Upper lobe of left lung (tissue), 6 donors: ENCODE results near the gene SGSH. TPM values are rescaled to one million over a fixed set of nuclear protein-coding genes. Genes with fewer than 3 reads are reported as not detected.

ENCODE experiments used
- ATAC-seq, 2 donors: fragments of 200-7000 bp; cut with Tn5 transposase; one replicate each; pipeline ENCODE4 v1.9.1; 2022; ENCODE audit warnings: mild to moderate bottlenecking in 2 of 2, moderate library complexity in 2 of 2; ENCODE audit not compliant: low FRiP score in 2 of 2
- DNase-seq, 2 donors: peaks; one replicate each; pipeline ENCODE4 v3.0.0-alpha.2; 2019 to 2020
- H3K27ac ChIP-seq, 4 donors: fragments of 200-600 bp; sonication (generic); one replicate each; pipeline ENCODE4 v1.5.1; 2016 to 2019
- H3K27me3 ChIP-seq, 4 donors: fragments of 200-600 bp; sonication (generic); one replicate each; pipeline ENCODE4 v1.5.1; 2017 to 2019
- H3K36me3 ChIP-seq, 4 donors: fragments of 200-600 bp; sonication (generic); one replicate each; pipeline ENCODE4 v1.5.1; 2016 to 2019
- H3K4me1 ChIP-seq, 4 donors: fragments of 200-600 bp; sonication (generic); one replicate each; pipeline ENCODE4 v1.5.1; 2018 to 2019
- H3K4me3 ChIP-seq, 4 donors: fragments of 200-600 bp; sonication (generic); one replicate each; pipeline ENCODE4 v1.5.1; 2017 to 2019; ENCODE audit warnings: mild to moderate bottlenecking in 2 of 4, moderate library complexity in 1 of 4
- H3K9me3 ChIP-seq, 4 donors: fragments of 200-600 bp; sonication (generic); one replicate each; pipeline ENCODE4 v1.5.1; 2018 to 2019
- CTCF ChIP-seq, 6 experiments: fragments of 450-650 bp in 4 of 6; fragments of 200-600 bp in 2 of 6; sonication (generic) in 2 of 6; IDR thresholded peaks; one replicate each; pipeline ENCODE4 v1.5.1; 2016 to 2019; ENCODE audit warnings: antibody characterized with exemption in 6 of 6
- EP300 ChIP-seq, 4 donors: sonication (generic); formaldehyde crosslinking; IDR thresholded peaks; one replicate each; pipeline ENCODE4 v1.5.1; 2017; ENCODE audit warnings: antibody characterized with exemption in 4 of 4, control low read depth in 2 of 4
- POLR2A ChIP-seq, 4 donors: fragments of 450-650 bp; IDR thresholded peaks; one replicate each; pipeline ENCODE4 v1.5.1; 2016 to 2017; ENCODE audit warnings: antibody characterized with exemption in 4 of 4, mild to moderate bottlenecking in 2 of 4
- POLR2AphosphoS5 ChIP-seq, 2 donors: sonication (generic); formaldehyde crosslinking; IDR thresholded peaks; one replicate each; pipeline ENCODE4 v1.5.1; 2017; ENCODE audit warnings: antibody characterized with exemption in 2 of 2
- WGBS, 2 donors: methylation state at CpG; one replicate each; pipeline ENCODE4 v1.1.5; 2017 to 2018; 5-methylcytosine and 5-hydroxymethylcytosine counted together
- total RNA-seq, 6 donors: library from RNA; depleted of rRNA in 4 of 6; stranded (reverse); fragments of >200 nt in 4 of 6; gene quantifications; one replicate each; pipeline versions ENCODE4 v1.1.0 to v1.2.1, GENCODE V29; 2016 to 2021
- donor health status: DM: no; HTN: no; CAD: no; lungs with moderate emphysema.
- donor health status: DM: no; HTN: yes; CAD: no; lungs with severe emphysema.

The SGSH gene
- total RNA-seq, 6 donors from 2014 or later = 36.3 to 264 (median 65.0) TPM

DNA sequence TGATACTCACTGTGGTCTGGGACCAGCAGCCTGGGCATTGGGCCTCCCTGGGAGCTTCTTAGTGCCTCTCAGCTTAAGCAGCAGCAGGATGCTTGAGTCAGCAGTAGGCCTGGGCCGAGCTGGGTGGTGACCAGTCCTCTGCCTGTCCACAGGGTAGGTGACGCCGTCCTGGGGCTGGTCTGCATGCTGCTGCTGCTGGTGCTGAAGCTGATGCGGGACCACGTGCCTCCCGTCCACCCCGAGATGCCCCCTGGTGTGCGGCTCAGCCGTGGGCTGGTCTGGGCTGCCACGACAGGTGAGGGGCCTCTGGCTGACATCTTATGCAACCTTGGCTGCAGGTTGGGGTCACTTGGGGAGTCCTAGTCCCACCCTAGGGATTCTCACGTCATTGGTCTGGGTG lies 7.5 kb upstream of the SGSH start:
- peaks cover 0 to 4% (median 0%) of the 10 kb centered on the region in 4 donors for H3K4me1 ChIP-seq
- H3K9me3 ChIP-seq = peaks cover 7 to 11% (median 10%) of the 10 kb centered on the region in 4 donors
- no peaks in the 10 kb centered on the region for H3K27me3 ChIP-seq
- 93 to 95% methylated on average over 9 to 11 of the region's 11 CpGs for WGBS, 2 donors
- no peak overlapping the region for H3K27ac ChIP-seq
- DNase-seq (no peak), ATAC-seq (no peak)
- no peak overlapping the region for H3K4me3 ChIP-seq
- TF ChIP-seq POLR2AphosphoS5 (IDR thresholded peaks at IDR 0.05) (no peak), POLR2A (IDR thresholded peaks at IDR 0.05) (no peak), CTCF (IDR thresholded peaks at IDR 0.05) (no peak), EP300 (IDR thresholded peaks at IDR 0.05) (no peak)
- peaks cover 0 to 48% (median 20%) of the 10 kb centered on the region in 4 donors for H3K36me3 ChIP-seq

DNA sequence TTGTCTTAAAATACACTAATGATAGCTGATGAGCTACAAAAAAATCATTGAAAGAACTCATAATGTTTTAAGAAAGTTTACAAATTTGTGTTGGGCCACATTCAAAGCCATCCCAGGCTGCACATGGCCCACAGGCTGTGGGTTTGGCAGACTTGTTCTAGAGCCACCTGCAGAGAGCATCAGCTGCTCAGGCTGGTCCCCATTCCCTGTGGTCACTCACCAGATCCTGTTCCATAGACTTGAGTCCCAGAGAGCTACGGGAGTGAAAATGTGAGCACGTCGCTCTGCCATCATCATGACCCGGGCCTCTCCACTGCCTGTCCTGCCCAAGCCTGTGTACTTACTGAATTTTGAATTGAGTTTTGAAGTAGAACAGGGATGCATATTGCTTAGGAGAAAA lies 7.0 kb upstream of the SGSH start:
- no peaks in the 10 kb centered on the region for H3K27me3 ChIP-seq
- WGBS, 2 donors = 87 to 98% methylated on average over 4 of the region's 4 CpGs
- H3K36me3 ChIP-seq = peaks cover 0 to 43% (median 16%) of the 10 kb centered on the region in 4 donors
- TF ChIP-seq CTCF (IDR thresholded peaks at IDR 0.05) = no peak
- TF ChIP-seq POLR2A (IDR thresholded peaks at IDR 0.05) = no peak
- no peak for TF ChIP-seq POLR2AphosphoS5 (IDR thresholded peaks at IDR 0.05)
- TF ChIP-seq EP300 (IDR thresholded peaks at IDR 0.05) = no peak
- H3K27ac ChIP-seq = no peak overlapping the region
- H3K4me3 ChIP-seq = no peak overlapping the region
- ATAC-seq (no peak), DNase-seq (no peak)
- H3K9me3 ChIP-seq = peaks cover 3 to 6% (median 5%) of the 10 kb centered on the region in 4 donors
- peaks cover 0 to 4% (median under 1%) of the 10 kb centered on the region in 4 donors for H3K4me1 ChIP-seq

- WGBS, 2 donors = 87% methylated on average over 3 to 6 of the region's 6 CpGs
Observed at GRCh38 chr17:80225230-80225629, 5.1 kb upstream of the SGSH start.

GRCh38 chr17:80224683-80225082 lies 4.5 kb upstream of the SGSH start:
- DNase-seq = no peak
- Histone ChIP-seq H3K36me3 (peaks cover 0 to 32% (median 14%) of the 10 kb centered on the region in 4 donors), H3K27ac (no peak overlapping the region)

More at GRCh38 chr17:80225230-80225629, 5.1 kb upstream of the SGSH start:
- Histone ChIP-seq H3K27me3 (no peaks in the 10 kb centered on the region), H3K9me3 (no peaks in the 10 kb centered on the region), H3K27ac (no peak overlapping the region), H3K4me3 (no peak overlapping the region), H3K36me3 (peaks cover 0 to 33% (median 14%) of the 10 kb centered on the region in 4 donors), H3K4me1 (peaks cover 8 to 20% (median 13%) of the 10 kb centered on the region in 4 donors)
- no peak for TF ChIP-seq EP300 (IDR thresholded peaks at IDR 0.05)
- TF ChIP-seq POLR2A (IDR thresholded peaks at IDR 0.05) = no peak
- no peak for TF ChIP-seq POLR2AphosphoS5 (IDR thresholded peaks at IDR 0.05)
- TF ChIP-seq CTCF (IDR thresholded peaks at IDR 0.05) = no peak
- ATAC-seq (no peak), DNase-seq (no peak)

More at GRCh38 chr17:80224683-80225082, 4.5 kb upstream of the SGSH start:
- TF ChIP-seq EP300 (IDR thresholded peaks at IDR 0.05) (no peak), POLR2A (IDR thresholded peaks at IDR 0.05) (no peak), CTCF (IDR thresholded peaks at IDR 0.05) (no peak), POLR2AphosphoS5 (IDR thresholded peaks at IDR 0.05) (no peak)
- H3K9me3 ChIP-seq = no peaks in the 10 kb centered on the region
- H3K4me1 ChIP-seq = peaks cover 8 to 23% (median 14%) of the 10 kb centered on the region in 4 donors
- 85 to 86% methylated on average over 6 of the region's 6 CpGs for WGBS, 2 donors
- no peak overlapping the region for H3K4me3 ChIP-seq
- no peak for ATAC-seq
- H3K27me3 ChIP-seq = no peaks in the 10 kb centered on the region
